HepG2 (cell line): ENCODE data around the gene ABCB6. TPM values are rescaled to one million over a fixed set of nuclear protein-coding genes. Genes with fewer than 3 reads are reported as not detected.

Experiments
- AFF4 ChIP-seq: sonication (generic); formaldehyde crosslinking; IDR thresholded peaks from 2 replicates; pipeline ENCODE4 v1.4.0; 2020; ENCODE audit warnings: missing genetic modification reagents
- AHR ChIP-seq: IDR thresholded peaks from 2 replicates; pipeline ENCODE4 v1.6.1; 2018; ENCODE audit warnings: missing genetic modification reagents, missing compliant biosample characterization
- CEBPB ChIP-seq: IDR thresholded peaks from 2 replicates; pipeline ENCODE4 v1.6.1; 2011; ENCODE audit warnings: low read depth, low read length, improper control_type of control experiment, borderline replicate concordance
- ELK4 ChIP-seq: sonication (generic); formaldehyde crosslinking; IDR thresholded peaks from 2 replicates; pipeline ENCODE4 v1.9.0; 2021; ENCODE audit warnings: missing genetic modification reagents, borderline replicate concordance
- GATAD1 ChIP-seq: IDR thresholded peaks from 2 replicates; pipeline ENCODE4 v1.6.1; 2016; ENCODE audit warnings: missing genetic modification reagents, missing compliant biosample characterization
- MXI1 ChIP-seq: IDR thresholded peaks from 3 replicates; pipeline ENCODE4 v1.6.1; 2012; ENCODE audit warnings: low read depth, low read length, inconsistent platforms, borderline replicate concordance
- NR2F1 ChIP-seq, 2 experiments: fragments of 450-650 bp in 1 of 2; formaldehyde crosslinking in 1 of 2; IDR thresholded peaks; 2 replicates each; pipeline versions ENCODE4 v1.5.0 to v1.6.1; 2016 to 2020; ENCODE audit warnings: mild to moderate bottlenecking in 1 of 2, missing compliant biosample characterization in 1 of 2, missing genetic modification reagents in 1 of 2, moderate library complexity in 1 of 2
- NR2F2 ChIP-seq: IDR thresholded peaks from 2 replicates; pipeline ENCODE4 v1.6.1; 2012; ENCODE audit warnings: low read depth, inconsistent platforms, borderline replicate concordance
- POLR2AphosphoS2 ChIP-seq: IDR thresholded peaks from 2 replicates; pipeline ENCODE4 v1.6.1; 2011; ENCODE audit warnings: low read depth, low read length, improper control_type of control experiment
- PRMT3 ChIP-seq: sonication (generic); formaldehyde crosslinking; IDR thresholded peaks from 2 replicates; pipeline ENCODE4 v1.8.1; 2022; ENCODE audit warnings: low read depth, mild to moderate bottlenecking, moderate library complexity, missing genetic modification reagents, borderline replicate concordance
- RBM39 ChIP-seq: fragments of 200-400 bp; formaldehyde crosslinking; IDR thresholded peaks from one replicate; pipeline ENCODE4 v1.6.1; 2018; ENCODE audit warnings: antibody characterized with exemption, mild to moderate bottlenecking, low read depth, low read length; ENCODE audit not compliant: poor library complexity, severe bottlenecking
- SOX6 ChIP-seq, 2 experiments: fragments of 450-650 bp in 1 of 2; sonication (generic) in 1 of 2; formaldehyde crosslinking in 1 of 2; IDR thresholded peaks; 2 replicates each; pipeline versions ENCODE4 v1.4.0 to v1.6.1; 2017 to 2020; ENCODE audit warnings: antibody characterized with exemption in 1 of 2, mild to moderate bottlenecking in 1 of 2, missing genetic modification reagents in 1 of 2
- TBX3 ChIP-seq: fragments of 450-650 bp; IDR thresholded peaks from 2 replicates; pipeline ENCODE4 v1.6.1; 2017; ENCODE audit warnings: antibody characterized with exemption, mild to moderate bottlenecking, inconsistent platforms, borderline replicate concordance
- TP53 ChIP-seq: sonication (generic); formaldehyde crosslinking; conservative IDR thresholded peaks from 2 replicates; pipeline ENCODE4 v1.4.0; 2020; ENCODE audit warnings: missing genetic modification reagents
- ZBTB10 ChIP-seq: sonication (generic); formaldehyde crosslinking; IDR thresholded peaks from 2 replicates; pipeline ENCODE4 v1.4.0; 2020; ENCODE audit warnings: missing genetic modification reagents, borderline replicate concordance
- ZNF10 ChIP-seq: sonication (generic); formaldehyde crosslinking; IDR thresholded peaks from 2 replicates; pipeline ENCODE4 v1.4.0; 2020; ENCODE audit warnings: mild to moderate bottlenecking, low read depth, missing genetic modification reagents, borderline replicate concordance
- ZNF143 ChIP-seq: sonication (generic); formaldehyde crosslinking; IDR thresholded peaks from 2 replicates; pipeline ENCODE4 v1.4.0; 2020; ENCODE audit warnings: missing genetic modification reagents
- ZNF333 ChIP-seq: sonication (generic); formaldehyde crosslinking; IDR thresholded peaks from 2 replicates; pipeline ENCODE4 v1.4.0; 2020; ENCODE audit warnings: mild to moderate bottlenecking, missing genetic modification reagents, borderline replicate concordance
- ZNF484 ChIP-seq: sonication (generic); formaldehyde crosslinking; IDR thresholded peaks from 2 replicates; pipeline ENCODE4 v1.5.1; 2020; ENCODE audit warnings: mild to moderate bottlenecking, low read depth, missing genetic modification reagents, borderline replicate concordance
- ZNF589 ChIP-seq: sonication (generic); formaldehyde crosslinking; conservative IDR thresholded peaks from 2 replicates; pipeline ENCODE4 v1.8.0; 2022; ENCODE audit warnings: mild to moderate bottlenecking, moderate library complexity, missing genetic modification reagents
- ZSCAN25 ChIP-seq: sonication (generic); formaldehyde crosslinking; IDR thresholded peaks from 2 replicates; pipeline ENCODE4 v1.8.0; 2022; ENCODE audit warnings: mild to moderate bottlenecking, missing genetic modification reagents
- polyA plus RNA-seq, 8 experiments: library from polyadenylated mRNA; depleted of rRNA in 3 of 8; stranded (reverse) in 7 of 8; unstranded in 1 of 8; fragments of >200 nt; fragmentation: Illumina TruSeq in 4 of 8; extraction: Trizol in 4 of 8; gene quantifications; 2 replicates each; pipeline versions ENCODE4 v1.2.1 to v1.2.3, GENCODE V29; 2011 to 2016; ENCODE audit warnings: low read depth in 4 of 8, missing spikeins in 1 of 8, mixed read lengths in 1 of 8; ENCODE audit not compliant: insufficient read depth in 1 of 8
- total RNA-seq, 5 experiments: library from RNA; depleted of rRNA; stranded (reverse); fragments of >200 nt; fragmentation: Illumina TruSeq; extraction: Trizol; gene quantifications; 2 replicates each; pipeline ENCODE4 v1.2.3, GENCODE V29; 2016; ENCODE audit warnings: low read depth in 1 of 5

ABCB6 gene
- total and polyA plus RNA-seq, 2 of the 13 experiments (the other 11 are each of a cell fraction or from before 2014, with no cell fraction given): 91.1 to 137 TPM

GRCh38 chr2:219253753-219254589 is 35.2 kb upstream of the ABCB6 start, which contains the start of gene TUBA4A (continued):
- TF ChIP-seq SOX6 (IDR thresholded peaks at IDR 0.05): no peak
- peak; percentile 29 for TF ChIP-seq SOX6 (CRISPR knock-in tag; IDR thresholded peaks at IDR 0.05)
- TF ChIP-seq MXI1: peak; percentile 61; the same call in 2 of the 3 replicates
- no peak for TF ChIP-seq ZNF484 (CRISPR knock-in tag)
- no peak for TF ChIP-seq AFF4 (CRISPR knock-in tag)
- TF ChIP-seq ZNF589: peak; percentile 35; the same call in 1 of the 2 replicates
- no peak for TF ChIP-seq TP53 (CRISPR knock-in tag)
- no peak for TF ChIP-seq ELK4 (CRISPR knock-in tag)
- peak; percentile 11; the same call in 1 of the 2 replicates for TF ChIP-seq ZNF333 (CRISPR knock-in tag)
- TF ChIP-seq RBM39: no peak
- TF ChIP-seq POLR2AphosphoS2: no peak
- TF ChIP-seq ZBTB10 (CRISPR knock-in tag): 0 out of 2 replicates have a peak, but pooled peaks have one; percentile 58
- TF ChIP-seq TBX3: no peak
- TF ChIP-seq AHR: no peak
- TF ChIP-seq ZNF10 (CRISPR knock-in tag): no peak
- TF ChIP-seq NR2F2: no peak
- peak; percentile 83 for TF ChIP-seq ZSCAN25 (CRISPR knock-in tag)
- TF ChIP-seq GATAD1 (CRISPR knock-in tag): no peak
- TF ChIP-seq ZNF143 (CRISPR knock-in tag): no peak
- no peak for TF ChIP-seq NR2F1 (CRISPR knock-in tag; IDR thresholded peaks at IDR 0.05)
- TF ChIP-seq PRMT3 (CRISPR knock-in tag): no peak
- no peak for TF ChIP-seq CEBPB
